ENCODE measurements around the gene SP140.
"Not testable (repeated sequence)": the region's sequence is repeated elsewhere in the genome, so short reads cannot be mapped to it uniquely, and the experiment has no call there.

DNA sequence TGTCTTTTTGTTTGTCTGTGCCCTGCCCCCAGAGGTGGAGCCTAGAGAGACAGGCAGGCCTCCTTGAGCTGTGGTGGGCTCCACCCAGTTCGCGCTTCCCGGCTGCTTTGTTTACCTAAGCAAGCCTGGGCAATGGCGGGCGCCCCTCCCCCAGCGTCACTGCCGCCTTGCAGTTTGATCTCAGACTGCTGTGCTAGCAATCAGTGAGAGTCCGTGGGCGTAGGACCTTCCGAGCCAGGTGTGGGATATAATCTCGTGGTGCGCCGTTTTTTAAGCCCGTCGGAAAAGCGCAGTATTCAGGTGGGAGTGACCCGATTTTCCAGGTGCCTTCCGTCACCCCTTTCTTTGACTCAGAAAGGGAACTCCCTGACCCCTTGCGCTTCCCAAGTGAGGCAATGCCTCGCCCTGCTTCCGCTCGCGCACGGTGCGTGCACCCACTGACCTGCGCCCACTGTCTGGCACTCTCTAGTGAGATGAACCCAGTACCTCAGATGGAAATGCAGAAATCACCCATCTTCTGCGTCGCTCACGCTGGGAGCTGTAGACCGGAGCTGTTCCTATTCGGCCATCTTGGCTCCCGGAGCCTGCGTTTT is 116.5 kb downstream of the SP140 start:
- TF ChIP-seq, protein P1, sequence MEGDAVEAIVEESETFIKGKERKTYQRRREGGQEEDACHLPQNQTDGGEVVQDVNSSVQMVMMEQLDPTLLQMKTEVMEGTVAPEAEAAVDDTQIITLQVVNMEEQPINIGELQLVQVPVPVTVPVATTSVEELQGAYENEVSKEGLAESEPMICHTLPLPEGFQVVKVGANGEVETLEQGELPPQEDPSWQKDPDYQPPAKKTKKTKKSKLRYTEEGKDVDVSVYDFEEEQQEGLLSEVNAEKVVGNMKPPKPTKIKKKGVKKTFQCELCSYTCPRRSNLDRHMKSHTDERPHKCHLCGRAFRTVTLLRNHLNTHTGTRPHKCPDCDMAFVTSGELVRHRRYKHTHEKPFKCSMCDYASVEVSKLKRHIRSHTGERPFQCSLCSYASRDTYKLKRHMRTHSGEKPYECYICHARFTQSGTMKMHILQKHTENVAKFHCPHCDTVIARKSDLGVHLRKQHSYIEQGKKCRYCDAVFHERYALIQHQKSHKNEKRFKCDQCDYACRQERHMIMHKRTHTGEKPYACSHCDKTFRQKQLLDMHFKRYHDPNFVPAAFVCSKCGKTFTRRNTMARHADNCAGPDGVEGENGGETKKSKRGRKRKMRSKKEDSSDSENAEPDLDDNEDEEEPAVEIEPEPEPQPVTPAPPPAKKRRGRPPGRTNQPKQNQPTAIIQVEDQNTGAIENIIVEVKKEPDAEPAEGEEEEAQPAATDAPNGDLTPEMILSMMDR (IDR thresholded peaks at IDR 0.05) = not testable (repeated sequence)
- TF ChIP-seq POLR2AphosphoS5 (IDR thresholded peaks at IDR 0.05; ENCODE audit: insufficient read depth in 1 of 2, low read depth in 1 of 2); POLR2A (IDR thresholded peaks at IDR 0.05): not testable (repeated sequence)

Measured in vagina (tissue), 2 donors.